ENCODE results near the gene COL12A1.

GRCh38 chr6:75094614-75095200, 111.1 kb downstream of the COL12A1 start:
- no peak for TF ChIP-seq CTCF (IDR thresholded peaks at IDR 0.05)
- TF ChIP-seq EP300 (IDR thresholded peaks at IDR 0.05) = peak; percentile 24
- no peak for TF ChIP-seq POLR2A (IDR thresholded peaks at IDR 0.05)
